ENCODE measurements around the gene C6orf52.

DNA sequence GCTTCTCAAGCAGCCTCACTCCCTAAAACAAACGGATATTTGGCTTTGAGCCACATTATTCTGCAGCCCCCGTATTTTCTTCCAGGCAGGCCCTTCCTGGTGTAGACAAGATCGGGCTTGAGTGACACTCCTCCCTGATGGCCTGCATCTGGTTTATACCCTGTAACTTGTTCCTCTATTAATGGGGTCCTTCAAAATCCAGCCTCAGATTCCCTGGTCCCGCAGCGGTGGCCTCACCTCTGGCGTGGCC, 28.1 kb upstream of the C6orf52 start:
- TF ChIP-seq CTCF (IDR thresholded peaks at IDR 0.05; ENCODE audit: low read depth, low read length), result no peak
- TF ChIP-seq EZH2phosphoT487 (IDR thresholded peaks at IDR 0.05; ENCODE audit: low read depth), result no peak

All from OCI-LY3 (cell line).